GM12872 (cell line): ENCODE measurements around the gene RPS6KC1.

ENCODE experiments used
- CTCF ChIP-seq: IDR thresholded peaks from 3 replicates; pipeline ENCODE4 v1.5.1; 2011; ENCODE audit warnings: low read depth, mild to moderate bottlenecking, low read length, moderate library complexity; ENCODE audit not compliant: insufficient read depth

RPS6KC1 gene

GRCh38 chr1:213083112-213083445 lies 32.0 kb downstream of the RPS6KC1 start:
- TF ChIP-seq CTCF, result no peak

- TF ChIP-seq CTCF, result no peak
Observed at GRCh38 chr1:213087911-213088310, 36.9 kb downstream of the RPS6KC1 start.

- no peak for TF ChIP-seq CTCF
Observed at GRCh38 chr1:213089924-213090677, 39.1 kb downstream of the RPS6KC1 start.

GRCh38 chr1:213094446-213094845 lies 43.4 kb downstream of the RPS6KC1 start:
- no peak for TF ChIP-seq CTCF

- TF ChIP-seq CTCF, result no peak
Observed at GRCh38 chr1:213095467-213095866, 44.4 kb downstream of the RPS6KC1 start.

GRCh38 chr1:213099682-213100399 lies 48.8 kb downstream of the RPS6KC1 start:
- no peak for TF ChIP-seq CTCF

GRCh38 chr1:213103377-213104306 lies 52.6 kb downstream of the RPS6KC1 start:
- no peak for TF ChIP-seq CTCF
